ENCODE data around the gene GCN1.

GRCh38 chr12:120079411-120080400, 114.8 kb downstream of the GCN1 start:
- TF ChIP-seq, protein P1, sequence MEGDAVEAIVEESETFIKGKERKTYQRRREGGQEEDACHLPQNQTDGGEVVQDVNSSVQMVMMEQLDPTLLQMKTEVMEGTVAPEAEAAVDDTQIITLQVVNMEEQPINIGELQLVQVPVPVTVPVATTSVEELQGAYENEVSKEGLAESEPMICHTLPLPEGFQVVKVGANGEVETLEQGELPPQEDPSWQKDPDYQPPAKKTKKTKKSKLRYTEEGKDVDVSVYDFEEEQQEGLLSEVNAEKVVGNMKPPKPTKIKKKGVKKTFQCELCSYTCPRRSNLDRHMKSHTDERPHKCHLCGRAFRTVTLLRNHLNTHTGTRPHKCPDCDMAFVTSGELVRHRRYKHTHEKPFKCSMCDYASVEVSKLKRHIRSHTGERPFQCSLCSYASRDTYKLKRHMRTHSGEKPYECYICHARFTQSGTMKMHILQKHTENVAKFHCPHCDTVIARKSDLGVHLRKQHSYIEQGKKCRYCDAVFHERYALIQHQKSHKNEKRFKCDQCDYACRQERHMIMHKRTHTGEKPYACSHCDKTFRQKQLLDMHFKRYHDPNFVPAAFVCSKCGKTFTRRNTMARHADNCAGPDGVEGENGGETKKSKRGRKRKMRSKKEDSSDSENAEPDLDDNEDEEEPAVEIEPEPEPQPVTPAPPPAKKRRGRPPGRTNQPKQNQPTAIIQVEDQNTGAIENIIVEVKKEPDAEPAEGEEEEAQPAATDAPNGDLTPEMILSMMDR (conservative IDR thresholded peaks at IDR 0.05) = no peak
- TF ChIP-seq ZFX (IDR thresholded peaks at IDR 0.05) = no peak

All from C4-2B (cell line).